ENCODE results near the gene SCN5A. TPM values are rescaled to one million over a fixed set of nuclear protein-coding genes. Genes with fewer than 3 reads are reported as not detected.

Gene SCN5A
- total RNA-seq, 1 experiment from 2014 or later = 11.5 TPM

DNA sequence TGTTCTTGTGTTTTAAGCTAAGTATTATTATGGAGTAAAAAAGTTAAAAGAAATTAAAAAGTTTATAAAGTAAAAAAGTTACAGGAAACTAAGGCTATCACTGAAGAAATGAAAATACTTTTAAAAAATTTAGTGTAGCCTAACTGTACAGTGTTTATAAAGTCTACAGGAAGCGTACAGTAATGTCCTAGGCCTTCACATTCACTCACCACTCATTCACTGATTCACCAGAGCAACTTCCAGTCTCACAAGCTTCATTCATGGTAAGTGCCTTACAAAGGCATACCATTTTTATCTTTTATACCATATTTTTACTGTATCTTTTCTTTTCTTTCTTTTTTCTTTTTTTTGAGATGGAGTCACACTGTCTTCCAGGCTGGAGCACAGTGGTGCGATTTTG lies 40.7 kb upstream of the SCN5A start:
- H3K27me3 ChIP-seq (ENCODE audit: insufficient read depth, low read length) = no peaks in the 10 kb centered on the region
- ATAC-seq (no peak), DNase-seq (ENCODE audit: low read depth, low spot score) (no peak)
- ChIA-PET RAD21 (ENCODE audit: low non-redundant PET in 1 of 2, low total read pairs in 2 of 2, uncharacterized antibody in 2 of 2, unreplicated experiment in 2 of 2) (no interaction called here), POLR2A (no interaction called here), CTCF (no interaction called here)
- intact Hi-C loops (cut with micrococcal nuclease) = no loop called here
- H3K4me1 ChIP-seq (ENCODE audit: control insufficient read depth in 1 of 2, insufficient read depth in 2 of 2, low read length in 2 of 2) = no peaks in the 10 kb centered on the region
- no peak overlapping the region for H3K4me3 ChIP-seq (replicated peaks in 1 of 2; ENCODE audit: low read depth in 1 of 2, low read length in 2 of 2)
- H3K79me2 ChIP-seq (ENCODE audit: insufficient read depth, low read length) = no peaks in the 10 kb centered on the region
- H3K9ac ChIP-seq (ENCODE audit: low read length) = no peak overlapping the region
- H4K20me1 ChIP-seq (ENCODE audit: insufficient read depth) = no peaks in the 10 kb centered on the region
- H3K9me2 ChIP-seq (ENCODE audit: insufficient read depth) = no peaks in the 10 kb centered on the region
- TF ChIP-seq ZNF274 (IDR thresholded peaks at IDR 0.05; ENCODE audit: low read depth, low read length) (no peak), CEBPB (IDR thresholded peaks at IDR 0.05; ENCODE audit: low read depth) (no peak), SP1 (IDR thresholded peaks at IDR 0.05; ENCODE audit: low read depth) (no peak), YY1 (IDR thresholded peaks at IDR 0.05; ENCODE audit: extremely low read depth, insufficient replicate concordance, low read depth, low read length) (no peak), RAD21 (IDR thresholded peaks at IDR 0.05; ENCODE audit: low read depth) (no peak), CBX3 (IDR thresholded peaks at IDR 0.05; ENCODE audit: low read depth) (no peak), POLR2A (IDR thresholded peaks at IDR 0.05; ENCODE audit: borderline replicate concordance, extremely low read depth, insufficient read depth, insufficient read length) (no peak), EZH2phosphoT487 (IDR thresholded peaks at IDR 0.05; ENCODE audit: borderline replicate concordance) (no peak), EGR1 (IDR thresholded peaks at IDR 0.05; ENCODE audit: low read depth) (no peak), ELF1 (IDR thresholded peaks at IDR 0.05; ENCODE audit: borderline replicate concordance, low read depth) (no peak), SIN3A (IDR thresholded peaks at IDR 0.05; ENCODE audit: low read depth) (no peak), JUND (IDR thresholded peaks at IDR 0.05) (no peak), TCF7L2 (IDR thresholded peaks at IDR 0.05; ENCODE audit: borderline replicate concordance, extremely low read depth, insufficient read depth, insufficient read length) (no peak), MAX (IDR thresholded peaks at IDR 0.05) (no peak), ZBTB33 (IDR thresholded peaks at IDR 0.05; ENCODE audit: extremely low read depth, insufficient replicate concordance, low read length) (no peak), SRF (IDR thresholded peaks at IDR 0.05; ENCODE audit: low read depth) (no peak)
- TF ChIP-seq, protein P1, sequence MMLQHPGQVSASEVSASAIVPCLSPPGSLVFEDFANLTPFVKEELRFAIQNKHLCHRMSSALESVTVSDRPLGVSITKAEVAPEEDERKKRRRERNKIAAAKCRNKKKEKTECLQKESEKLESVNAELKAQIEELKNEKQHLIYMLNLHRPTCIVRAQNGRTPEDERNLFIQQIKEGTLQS (IDR thresholded peaks at IDR 0.05) = no peak
- TF ChIP-seq, protein P2, sequence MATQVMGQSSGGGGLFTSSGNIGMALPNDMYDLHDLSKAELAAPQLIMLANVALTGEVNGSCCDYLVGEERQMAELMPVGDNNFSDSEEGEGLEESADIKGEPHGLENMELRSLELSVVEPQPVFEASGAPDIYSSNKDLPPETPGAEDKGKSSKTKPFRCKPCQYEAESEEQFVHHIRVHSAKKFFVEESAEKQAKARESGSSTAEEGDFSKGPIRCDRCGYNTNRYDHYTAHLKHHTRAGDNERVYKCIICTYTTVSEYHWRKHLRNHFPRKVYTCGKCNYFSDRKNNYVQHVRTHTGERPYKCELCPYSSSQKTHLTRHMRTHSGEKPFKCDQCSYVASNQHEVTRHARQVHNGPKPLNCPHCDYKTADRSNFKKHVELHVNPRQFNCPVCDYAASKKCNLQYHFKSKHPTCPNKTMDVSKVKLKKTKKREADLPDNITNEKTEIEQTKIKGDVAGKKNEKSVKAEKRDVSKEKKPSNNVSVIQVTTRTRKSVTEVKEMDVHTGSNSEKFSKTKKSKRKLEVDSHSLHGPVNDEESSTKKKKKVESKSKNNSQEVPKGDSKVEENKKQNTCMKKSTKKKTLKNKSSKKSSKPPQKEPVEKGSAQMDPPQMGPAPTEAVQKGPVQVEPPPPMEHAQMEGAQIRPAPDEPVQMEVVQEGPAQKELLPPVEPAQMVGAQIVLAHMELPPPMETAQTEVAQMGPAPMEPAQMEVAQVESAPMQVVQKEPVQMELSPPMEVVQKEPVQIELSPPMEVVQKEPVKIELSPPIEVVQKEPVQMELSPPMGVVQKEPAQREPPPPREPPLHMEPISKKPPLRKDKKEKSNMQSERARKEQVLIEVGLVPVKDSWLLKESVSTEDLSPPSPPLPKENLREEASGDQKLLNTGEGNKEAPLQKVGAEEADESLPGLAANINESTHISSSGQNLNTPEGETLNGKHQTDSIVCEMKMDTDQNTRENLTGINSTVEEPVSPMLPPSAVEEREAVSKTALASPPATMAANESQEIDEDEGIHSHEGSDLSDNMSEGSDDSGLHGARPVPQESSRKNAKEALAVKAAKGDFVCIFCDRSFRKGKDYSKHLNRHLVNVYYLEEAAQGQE (IDR thresholded peaks at IDR 0.05; ENCODE audit: low read depth) = no peak
- TF ChIP-seq, protein P3, sequence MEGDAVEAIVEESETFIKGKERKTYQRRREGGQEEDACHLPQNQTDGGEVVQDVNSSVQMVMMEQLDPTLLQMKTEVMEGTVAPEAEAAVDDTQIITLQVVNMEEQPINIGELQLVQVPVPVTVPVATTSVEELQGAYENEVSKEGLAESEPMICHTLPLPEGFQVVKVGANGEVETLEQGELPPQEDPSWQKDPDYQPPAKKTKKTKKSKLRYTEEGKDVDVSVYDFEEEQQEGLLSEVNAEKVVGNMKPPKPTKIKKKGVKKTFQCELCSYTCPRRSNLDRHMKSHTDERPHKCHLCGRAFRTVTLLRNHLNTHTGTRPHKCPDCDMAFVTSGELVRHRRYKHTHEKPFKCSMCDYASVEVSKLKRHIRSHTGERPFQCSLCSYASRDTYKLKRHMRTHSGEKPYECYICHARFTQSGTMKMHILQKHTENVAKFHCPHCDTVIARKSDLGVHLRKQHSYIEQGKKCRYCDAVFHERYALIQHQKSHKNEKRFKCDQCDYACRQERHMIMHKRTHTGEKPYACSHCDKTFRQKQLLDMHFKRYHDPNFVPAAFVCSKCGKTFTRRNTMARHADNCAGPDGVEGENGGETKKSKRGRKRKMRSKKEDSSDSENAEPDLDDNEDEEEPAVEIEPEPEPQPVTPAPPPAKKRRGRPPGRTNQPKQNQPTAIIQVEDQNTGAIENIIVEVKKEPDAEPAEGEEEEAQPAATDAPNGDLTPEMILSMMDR (IDR thresholded peaks at IDR 0.05 in 2 of 3, conservative IDR thresholded peaks at IDR 0.05 in 1 of 3; ENCODE audit: borderline replicate concordance in 1 of 3, insufficient read depth in 1 of 3, low read depth in 2 of 3, low read length in 2 of 3) = no peak
- H3K36me3 ChIP-seq (ENCODE audit: control insufficient read depth in 1 of 2, insufficient read depth in 2 of 2, low read length in 2 of 2) = no peaks in the 10 kb centered on the region
- no peaks in the 10 kb centered on the region for H3K9me3 ChIP-seq (ENCODE audit: control insufficient read depth in 1 of 2, insufficient read depth in 1 of 2, low read depth in 1 of 2, low read length in 2 of 2)
- no peak overlapping the region for H3K27ac ChIP-seq (ENCODE audit: low read depth, low read length)
- no TSS peak for BruUV-seq (replicated peaks)
- H2AFZ ChIP-seq (ENCODE audit: low read depth, low read length, poor library complexity, severe bottlenecking) = no peak overlapping the region
- no peak overlapping the region for H3K4me2 ChIP-seq (ENCODE audit: low read length)
